ENCODE data around the gene NCOA5. TPM values are rescaled to one million over a fixed set of nuclear protein-coding genes. Genes with fewer than 3 reads are reported as not detected.

The NCOA5 gene
- total RNA-seq, 1 donor from 2014 or later: 46.4 TPM

DNA sequence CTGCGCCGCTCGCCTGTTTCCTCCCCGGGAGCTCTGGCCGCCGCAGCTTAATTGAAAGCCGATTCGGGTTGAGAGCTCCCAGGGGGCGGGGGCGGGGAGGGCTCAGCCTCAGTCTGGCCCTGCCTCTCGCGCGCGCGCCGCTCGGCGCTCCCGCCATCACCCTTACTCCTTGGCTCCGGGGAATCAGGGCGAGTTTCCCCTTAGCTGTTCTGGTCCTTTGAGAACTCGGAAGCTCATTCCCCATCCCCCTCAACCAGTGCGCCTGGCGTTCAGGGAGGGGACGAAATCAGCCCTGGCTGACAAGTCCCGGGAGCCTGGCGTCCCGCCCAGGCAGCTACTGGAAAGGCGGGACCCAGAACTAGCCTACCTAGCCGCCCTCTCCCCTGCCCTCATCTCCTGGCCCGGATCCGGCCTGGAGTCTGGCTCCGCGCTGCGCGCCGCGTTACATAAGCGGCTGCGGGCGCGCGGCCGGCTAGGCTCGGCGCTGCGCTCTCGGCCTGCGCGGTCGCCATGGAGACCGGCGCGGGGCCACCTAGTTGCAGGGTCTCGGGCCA, 58.0 kb downstream of the NCOA5 start:
- peaks cover 63% of the 10 kb centered on the region for H3K27me3 Mint-ChIP-seq
- CTCF ChIA-PET: no interaction called here
- ATAC-seq (ENCODE audit: low read depth): no peak

GRCh38 chr20:46031014-46031569, 58.7 kb downstream of the NCOA5 start:
- no peaks in the 10 kb centered on the region for H3K36me3 Mint-ChIP-seq (ENCODE audit: low read depth)
- no peak overlapping the region for H3K4me3 Mint-ChIP-seq
- ChIA-PET CTCF (no interaction called here), POLR2A (no interaction called here)
- ATAC-seq (ENCODE audit: low read depth): no peak
- TF ChIP-seq, protein P1, sequence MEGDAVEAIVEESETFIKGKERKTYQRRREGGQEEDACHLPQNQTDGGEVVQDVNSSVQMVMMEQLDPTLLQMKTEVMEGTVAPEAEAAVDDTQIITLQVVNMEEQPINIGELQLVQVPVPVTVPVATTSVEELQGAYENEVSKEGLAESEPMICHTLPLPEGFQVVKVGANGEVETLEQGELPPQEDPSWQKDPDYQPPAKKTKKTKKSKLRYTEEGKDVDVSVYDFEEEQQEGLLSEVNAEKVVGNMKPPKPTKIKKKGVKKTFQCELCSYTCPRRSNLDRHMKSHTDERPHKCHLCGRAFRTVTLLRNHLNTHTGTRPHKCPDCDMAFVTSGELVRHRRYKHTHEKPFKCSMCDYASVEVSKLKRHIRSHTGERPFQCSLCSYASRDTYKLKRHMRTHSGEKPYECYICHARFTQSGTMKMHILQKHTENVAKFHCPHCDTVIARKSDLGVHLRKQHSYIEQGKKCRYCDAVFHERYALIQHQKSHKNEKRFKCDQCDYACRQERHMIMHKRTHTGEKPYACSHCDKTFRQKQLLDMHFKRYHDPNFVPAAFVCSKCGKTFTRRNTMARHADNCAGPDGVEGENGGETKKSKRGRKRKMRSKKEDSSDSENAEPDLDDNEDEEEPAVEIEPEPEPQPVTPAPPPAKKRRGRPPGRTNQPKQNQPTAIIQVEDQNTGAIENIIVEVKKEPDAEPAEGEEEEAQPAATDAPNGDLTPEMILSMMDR (IDR thresholded peaks at IDR 0.05): no peak
- H3K27ac Mint-ChIP-seq: no peak overlapping the region
- H3K27me3 Mint-ChIP-seq: peaks cover 62% of the 10 kb centered on the region
- intact Hi-C loops (cut with micrococcal nuclease): no loop called here
- DNase-seq: no peak
- no peaks in the 10 kb centered on the region for H3K9me3 Mint-ChIP-seq
- H3K4me1 Mint-ChIP-seq: no peaks in the 10 kb centered on the region

More for the DNA sequence above, 58.0 kb downstream of the NCOA5 start:
- Mint-ChIP-seq H3K27ac (no peak overlapping the region), H3K4me3 (no peak overlapping the region), H3K36me3 (ENCODE audit: low read depth) (no peaks in the 10 kb centered on the region), H3K4me1 (no peaks in the 10 kb centered on the region), H3K9me3 (no peaks in the 10 kb centered on the region)
- TF ChIP-seq, protein P1 (IDR thresholded peaks at IDR 0.05): no peak
- DNase-seq: no peak
- intact Hi-C loops (cut with micrococcal nuclease): no loop called here
- POLR2A ChIA-PET: no interaction called here

DNA sequence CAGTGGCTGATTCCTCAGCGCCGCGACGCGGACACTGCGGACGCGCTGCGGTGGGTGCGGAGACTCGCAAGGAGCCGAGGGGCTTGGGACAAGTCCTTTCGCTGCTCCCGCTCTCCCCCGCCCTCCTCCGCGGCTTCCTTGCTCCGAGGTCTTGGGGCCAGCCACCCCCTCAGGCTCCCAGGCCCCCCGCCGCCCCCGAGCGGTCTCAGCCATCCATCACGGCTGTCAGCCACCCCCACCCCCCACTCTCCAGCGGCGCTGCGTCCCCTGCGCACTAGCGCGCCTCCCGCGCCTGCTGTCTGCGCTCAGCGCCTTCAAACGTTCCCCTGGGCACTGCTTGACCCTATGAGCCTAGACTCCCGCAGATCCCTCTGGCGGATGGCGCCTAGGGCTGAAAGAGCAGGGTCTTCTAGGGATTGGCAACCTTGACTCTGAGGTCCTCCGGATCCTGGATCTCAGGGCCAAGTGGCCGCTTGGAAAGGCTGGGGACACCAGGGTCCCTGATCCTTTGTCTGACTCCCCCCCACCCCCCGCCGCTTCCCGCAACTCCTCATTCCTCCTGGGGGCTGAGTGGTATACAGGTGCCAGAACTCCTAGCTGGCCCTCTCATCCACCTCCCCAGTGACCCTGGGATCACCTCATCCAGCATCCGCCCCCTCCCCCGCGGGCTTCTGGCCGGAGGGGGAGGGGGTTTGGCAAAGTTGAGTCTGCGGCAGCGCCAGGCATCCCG, 59.3 kb downstream of the NCOA5 start:
- no peaks in the 10 kb centered on the region for H3K9me3 Mint-ChIP-seq
- DNase-seq (no peak), ATAC-seq (ENCODE audit: low read depth) (no peak)
- H3K27ac Mint-ChIP-seq: no peak overlapping the region
- peaks cover 60% of the 10 kb centered on the region for H3K27me3 Mint-ChIP-seq
- H3K4me3 Mint-ChIP-seq: no peak overlapping the region
- TF ChIP-seq, protein P1 (IDR thresholded peaks at IDR 0.05): no peak
- H3K4me1 Mint-ChIP-seq: no peaks in the 10 kb centered on the region
- intact Hi-C loops (cut with micrococcal nuclease): no loop called here
- ChIA-PET CTCF (interaction anchor here (1.2 kb wide), 1 partner anchor 16 kb away, joined by 3 read pairs; no protein-coding TSS in a partner anchor), POLR2A (no interaction called here)
- H3K36me3 Mint-ChIP-seq (ENCODE audit: low read depth): no peaks in the 10 kb centered on the region

DNA sequence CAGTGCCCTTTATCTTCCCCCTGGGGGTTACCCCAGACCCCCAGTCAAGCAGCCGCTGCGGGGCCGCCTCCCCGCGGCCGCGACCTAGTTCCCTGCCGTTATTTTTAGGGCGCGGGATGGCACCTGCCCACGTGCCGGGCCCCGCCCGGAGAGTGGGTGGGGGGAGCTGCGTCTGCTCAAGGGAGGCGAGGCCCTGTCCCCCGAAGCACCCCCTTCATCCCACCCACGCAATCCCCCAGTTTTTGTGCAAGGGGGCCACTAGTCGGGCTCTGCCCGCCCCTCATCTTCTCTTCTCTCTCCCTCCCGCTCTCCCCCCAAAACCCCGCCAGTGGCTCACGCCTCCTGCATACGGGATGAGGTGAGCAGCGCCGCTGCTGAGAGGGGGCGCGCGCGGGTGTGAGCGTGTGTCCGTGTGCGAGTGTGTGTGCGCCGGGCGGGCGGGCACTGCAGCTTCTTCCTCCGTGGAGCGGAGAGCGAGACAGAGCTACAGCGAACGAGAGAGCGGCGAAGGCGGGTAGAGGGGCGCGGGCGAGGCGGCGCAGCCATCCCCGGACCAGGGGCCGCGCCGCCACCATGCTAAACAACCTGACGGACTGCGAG, 60.9 kb downstream of the NCOA5 start, which contains the start of gene SLC12A5:
Gene SLC12A5 (plus strand): TSS at position 444 of the 600 bp plus-strand sequence. CDS start 130 bp downstream, at position 574.
- intact Hi-C loops (cut with micrococcal nuclease): loop anchor here (10.0 kb wide), 1 partner anchor 656 kb away; the partner anchor contains the start of gene TP53RK

More for the DNA sequence above, 60.9 kb downstream of the NCOA5 start, which contains the start of gene SLC12A5:
- Mint-ChIP-seq H3K27me3 (peaks cover 61% of the 10 kb centered on the region), H3K27ac (no peak within 1 kb of the TSS), H3K9me3 (no peaks in the 10 kb centered on the region), H3K4me3 (no peak within 1 kb of the TSS), H3K4me1 (no peaks in the 10 kb centered on the region), H3K36me3 (ENCODE audit: low read depth) (no peaks in the 10 kb centered on the region)
- DNase-seq (no peak), ATAC-seq (ENCODE audit: low read depth) (no peak)
- ChIA-PET POLR2A (no interaction called here), CTCF (no interaction called here)
- TF ChIP-seq, protein P1 (IDR thresholded peaks at IDR 0.05): no peak
